HepG2 (cell line): Measurements from ENCODE around the gene CKAP2L. TPM values are rescaled to one million over a fixed set of nuclear protein-coding genes. Genes with fewer than 3 reads are reported as not detected.

Source experiments
- ATAC-seq: fragments of 200-7000 bp; cut with Tn5 transposase; 3 replicates; pipeline ENCODE4 v1.9.1; 2020; ENCODE audit warnings: mild to moderate bottlenecking, moderate library complexity
- BruUV-seq: library from RNA; stranded (reverse); fragments of 400-500 nt; replicated peaks from 2 replicates; lab custom pipeline; 2021; lab: Mats Ljungman, UMichigan
- CTCF ChIA-PET: fragments of 300-600 bp; formaldehyde crosslinking; extraction: SDS; loops from one replicate; lab custom pipeline; 2021; ENCODE audit warnings: low total read pairs, inconsistent platforms, low intra/inter-chr PET ratio; lab: Yijun Ruan, JAX
- POLR2A ChIA-PET: fragments of 350-600 bp; sonication (Branson Sonifier 250); formaldehyde crosslinking; loops from one replicate; lab custom pipeline; 2020; ENCODE audit warnings: antibody characterized with exemption, inconsistent platforms; lab: Yijun Ruan, JAX
- DNase-seq: peaks from one replicate; pipeline ENCODE4 v3.0.0-alpha.2; 2015; ENCODE audit warnings: low spot score
- FAIRE-seq: peaks from 3 replicates; lab custom pipeline; 2011; peaks lifted over from hg19 to GRCh38; lab: Jason Lieb, UNC
- H2AFZ ChIP-seq: one replicate; pipeline ENCODE4 v1.6.1; 2011; ENCODE audit warnings: low read length, inconsistent platforms
- H3K27ac ChIP-seq: fragments of 300-600 bp; 3 replicates; pipeline ENCODE4 v1.8.0; 2011; ENCODE audit warnings: mixed run types, mild to moderate bottlenecking, mixed read lengths, low read length, inconsistent platforms; ENCODE audit not compliant: insufficient read depth; ENCODE audit errors: extremely low read length
- H3K27me3 ChIP-seq, 2 experiments: fragments of 200-600 bp in 1 of 2; 2 replicates in 1 of 2; 3 replicates in 1 of 2; pipeline versions ENCODE4 v1.6.0 to v1.8.0; 2011; ENCODE audit warnings: low read length in 2 of 2, mild to moderate bottlenecking in 2 of 2, moderate library complexity in 2 of 2, inconsistent platforms in 1 of 2; ENCODE audit not compliant: insufficient read depth in 2 of 2, control insufficient read depth in 1 of 2
- H3K36me3 ChIP-seq, 2 experiments: fragments of 200-600 bp in 1 of 2; replicated peaks in 1 of 2; 2 replicates in 1 of 2; 3 replicates in 1 of 2; pipeline versions ENCODE4 v1.5.1 to v1.8.0; 2011; ENCODE audit warnings: low read length in 2 of 2, inconsistent platforms in 1 of 2; ENCODE audit not compliant: insufficient read depth in 2 of 2, control insufficient read depth in 1 of 2
- H3K4me1 ChIP-seq: 2 replicates; pipeline ENCODE4 v1.5.1; 2012; ENCODE audit warnings: low read length, inconsistent platforms; ENCODE audit not compliant: insufficient read depth
- H3K4me2 ChIP-seq: 2 replicates; pipeline ENCODE4 v1.6.0; 2011; ENCODE audit warnings: low read depth, low read length, inconsistent platforms
- H3K4me3 ChIP-seq, 3 experiments: fragments of 200-600 bp in 1 of 3; sonication (generic), shearing (Covaris generic) in 1 of 3; replicated peaks in 1 of 3; 2 replicates each; pipeline ENCODE4 v1.5.1; 2011 to 2016; ENCODE audit warnings: low read length in 3 of 3, inconsistent platforms in 2 of 3, low read depth in 2 of 3, mild to moderate bottlenecking in 2 of 3, control low read depth in 1 of 3, mixed read lengths in 1 of 3; ENCODE audit not compliant: insufficient read depth in 1 of 3
- H3K79me2 ChIP-seq: one replicate; pipeline ENCODE4 v1.6.1; 2011; ENCODE audit warnings: low read length, inconsistent platforms; ENCODE audit not compliant: insufficient read depth
- H3K9ac ChIP-seq: 2 replicates; pipeline ENCODE4 v1.6.0; 2011; ENCODE audit warnings: mild to moderate bottlenecking, low read depth, low read length, inconsistent platforms; ENCODE audit not compliant: insufficient read depth
- H3K9me3 ChIP-seq: 2 replicates; pipeline ENCODE4 v1.5.1; 2012; ENCODE audit warnings: mild to moderate bottlenecking, low read length
- H4K20me1 ChIP-seq: 2 replicates; pipeline ENCODE4 v1.6.0; 2011; ENCODE audit warnings: inconsistent platforms, mild to moderate bottlenecking, low read length, moderate library complexity; ENCODE audit not compliant: insufficient read depth
- GMEB1 ChIP-seq: sonication (generic); formaldehyde crosslinking; IDR thresholded peaks from 2 replicates; pipeline ENCODE4 v1.5.1; 2020; ENCODE audit warnings: missing genetic modification reagents, mild to moderate bottlenecking, borderline replicate concordance
- HDAC2 ChIP-seq: sonication (generic); formaldehyde crosslinking; IDR thresholded peaks from 2 replicates; pipeline ENCODE4 v1.4.0; 2020; ENCODE audit warnings: missing genetic modification reagents
- MTF1 ChIP-seq: sonication (generic); formaldehyde crosslinking; IDR thresholded peaks from 2 replicates; pipeline ENCODE4 v1.5.0; 2020; ENCODE audit warnings: missing genetic modification reagents
- SMAD1 ChIP-seq: sonication (generic); formaldehyde crosslinking; IDR thresholded peaks from 2 replicates; pipeline ENCODE4 v1.4.0; 2020; ENCODE audit warnings: missing genetic modification reagents, low read depth, mild to moderate bottlenecking, borderline replicate concordance
- WGBS: methylation state at CpG from one replicate; pipeline ENCODE4 v1.1.6; 2017; ENCODE audit warnings: low lambda C conversion rate; 5-methylcytosine and 5-hydroxymethylcytosine counted together
- in situ Hi-C: cut with HindIII; loops from 2 replicates; pipeline ENCODE4 v1.10.0; 2017; ENCODE audit warnings: low pct_unique_long_range_greater_than_20kb; ENCODE audit not compliant: extremely low pct_ligation_motif_present
- intact Hi-C: fragments of 100-400 bp; cut with micrococcal nuclease; formaldehyde crosslinking; loops from one replicate; pipeline ENCODE4 v1.10.0; 2022; ENCODE audit not compliant: unreplicated experiment
- polyA plus RNA-seq, 8 experiments: library from polyadenylated mRNA; depleted of rRNA in 3 of 8; stranded (reverse) in 7 of 8; unstranded in 1 of 8; fragments of >200 nt; fragmentation: Illumina TruSeq in 4 of 8; extraction: Trizol in 4 of 8; gene quantifications; 2 replicates each; pipeline versions ENCODE4 v1.2.1 to v1.2.3, GENCODE V29; 2011 to 2016; ENCODE audit warnings: low read depth in 4 of 8, missing spikeins in 1 of 8, mixed read lengths in 1 of 8; ENCODE audit not compliant: insufficient read depth in 1 of 8
- total RNA-seq, 5 experiments: library from RNA; depleted of rRNA; stranded (reverse); fragments of >200 nt; fragmentation: Illumina TruSeq; extraction: Trizol; gene quantifications; 2 replicates each; pipeline ENCODE4 v1.2.3, GENCODE V29; 2016; ENCODE audit warnings: low read depth in 1 of 5

CKAP2L gene
- total and polyA plus RNA-seq, 2 of the 13 experiments (the other 11 are each of a cell fraction or from before 2014, with no cell fraction given) = 7.1 to 9.5 TPM

DNA sequence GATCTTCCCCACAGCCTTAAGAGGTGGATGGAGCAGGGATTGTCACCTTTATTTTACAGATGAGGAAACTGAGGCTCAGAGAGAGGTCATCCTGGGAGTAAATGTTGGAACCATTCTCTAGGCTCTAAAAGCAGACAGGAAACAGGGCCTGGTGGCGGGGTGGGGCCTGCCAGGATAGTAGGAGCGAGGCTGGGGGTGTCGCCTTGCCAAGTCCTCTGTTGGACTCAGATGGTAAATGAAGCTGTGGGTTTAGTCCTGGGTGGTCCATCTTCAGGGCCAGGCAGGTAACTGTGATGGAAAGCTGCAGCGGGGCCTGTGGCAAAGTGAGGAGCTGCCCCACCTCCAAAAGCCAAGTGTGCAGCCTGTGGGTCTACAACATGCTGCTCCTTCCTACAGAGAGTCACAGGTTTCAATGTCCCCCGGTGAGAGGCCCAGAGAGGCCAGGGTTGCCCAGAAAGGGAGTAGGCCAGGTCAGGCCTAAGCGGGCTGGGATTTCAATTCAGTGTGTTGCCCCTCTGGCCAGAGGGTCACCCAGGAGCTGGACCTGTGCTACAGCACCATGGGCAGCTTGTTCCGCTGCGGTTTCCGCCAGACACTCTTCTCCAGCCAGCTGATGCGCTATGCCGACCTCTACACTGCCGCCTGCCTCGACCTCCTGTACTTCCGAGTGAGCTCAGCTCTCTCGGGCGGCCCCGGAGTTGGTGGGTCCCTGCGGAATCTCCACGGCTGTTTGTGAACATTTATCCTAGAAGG is 37.0 kb downstream of the CKAP2L start:
- Histone ChIP-seq H3K79me2 (no peaks in the 10 kb centered on the region), H3K27ac (no peak overlapping the region), H3K4me2 (no peak overlapping the region), H3K9ac (no peak overlapping the region), H3K4me1 (peaks cover 23% of the 10 kb centered on the region), H3K4me3 (no peak overlapping the region), H3K27me3 (peaks cover 0 to 1% of the 10 kb centered on the region in 2 experiments; a peak in 1 of 5 replicates), H3K36me3 (no peaks in the 10 kb centered on the region), H3K9me3 (no peaks in the 10 kb centered on the region), H2AFZ (no peak overlapping the region), H4K20me1 (no peaks in the 10 kb centered on the region)
- intact Hi-C loops (loop anchor here (5.0 to 10.0 kb wide), 2 partner anchors 245 to 463 kb away; partner anchors contain the start of gene TTL), in situ Hi-C loops (no loop called here)
- TF ChIP-seq MTF1 (no peak), GMEB1 (CRISPR knock-in tag) (no peak), HDAC2 (CRISPR knock-in tag) (no peak), SMAD1 (CRISPR knock-in tag) (no peak)
- no peak for DNase-seq
- no peak for ATAC-seq
- no TSS peak for BruUV-seq
- FAIRE-seq = no peak
- WGBS = 80% methylated on average over 19 of the region's 19 CpGs
- POLR2A ChIA-PET = interaction anchor here (1.6 to 3.0 kb wide), 3 partner anchors 13 to 100 kb away, joined by 4 to 11 read pairs (median 5); no protein-coding TSS in a partner anchor
- CTCF ChIA-PET = interaction anchor here (1.1 to 5.8 kb wide), 5 partner anchors 35 to 145 kb away, joined by 3 to 113 read pairs (median 5); no protein-coding TSS in a partner anchor
